CD4-positive, alpha-beta T cell treated with Interleukin-4 for 4 hours (primary cell): Measurements from ENCODE around the gene ARL8B.

Source experiments
- DNase-seq: peaks from one replicate; pipeline ENCODE4 v3.0.0-alpha.2; 2020

Gene ARL8B

GRCh38 chr3:5217824-5218595 is 95.9 kb downstream of the ARL8B start:
- DNase-seq, result no peak

- DNase-seq, result no peak
Observed at GRCh38 chr3:5218815-5219214, 96.7 kb downstream of the ARL8B start.

- DNase-seq, result no peak
Observed at GRCh38 chr3:5219216-5219615, 97.1 kb downstream of the ARL8B start.

- DNase-seq, result no peak
Observed at GRCh38 chr3:5220193-5220592, 98.1 kb downstream of the ARL8B start.

GRCh38 chr3:5220667-5221431 is 98.8 kb downstream of the ARL8B start:
- DNase-seq, result no peak

GRCh38 chr3:5221701-5222100 is 99.6 kb downstream of the ARL8B start:
- DNase-seq, result no peak

GRCh38 chr3:5222283-5223005 is 100.4 kb downstream of the ARL8B start:
- no peak for DNase-seq

GRCh38 chr3:5226783-5227182 is 104.7 kb downstream of the ARL8B start:
- DNase-seq, result peak; percentile 8

GRCh38 chr3:5227812-5228211 is 105.7 kb downstream of the ARL8B start:
- no peak for DNase-seq

GRCh38 chr3:5229414-5229813 is 107.3 kb downstream of the ARL8B start:
- DNase-seq, result no peak
